Midbrain (tissue), 1 donor: Measurements from ENCODE around the gene FAM13C.
"Not testable (repeated sequence)": the region's sequence is repeated elsewhere in the genome, so short reads cannot be mapped to it uniquely, and the experiment has no call there.

Experiments
- DNase-seq: peaks from one replicate; lab custom pipeline; 2025; lab: John Stamatoyannopoulos, UW

The FAM13C gene

GRCh38 chr10:59276919-59277318, 85.4 kb downstream of the FAM13C start:
- no peak for DNase-seq

GRCh38 chr10:59276133-59276532, 86.2 kb downstream of the FAM13C start:
- no peak for DNase-seq

- no peak for DNase-seq
Measured at GRCh38 chr10:59273445-59273844, 88.9 kb downstream of the FAM13C start.

- no peak for DNase-seq
Measured at GRCh38 chr10:59272061-59272460, 90.3 kb downstream of the FAM13C start.

GRCh38 chr10:59271160-59271559, 91.2 kb downstream of the FAM13C start:
- no peak for DNase-seq

GRCh38 chr10:59270492-59270891, 91.9 kb downstream of the FAM13C start:
- DNase-seq = no peak

GRCh38 chr10:59269651-59270050, 92.7 kb downstream of the FAM13C start:
- no peak for DNase-seq

- DNase-seq = no peak
Measured at GRCh38 chr10:59268460-59268859, 93.9 kb downstream of the FAM13C start.

GRCh38 chr10:59266321-59266720, 96.0 kb downstream of the FAM13C start:
- no peak for DNase-seq

GRCh38 chr10:59265141-59265540, 97.2 kb downstream of the FAM13C start:
- no peak for DNase-seq

GRCh38 chr10:59258890-59259289, 103.5 kb downstream of the FAM13C start:
- no peak for DNase-seq

GRCh38 chr10:59257224-59257623, 105.1 kb downstream of the FAM13C start:
- no peak for DNase-seq

GRCh38 chr10:59255463-59255862, 106.9 kb downstream of the FAM13C start:
- no peak for DNase-seq

- DNase-seq = no peak
Measured at GRCh38 chr10:59252491-59252890, 109.9 kb downstream of the FAM13C start.

- no peak for DNase-seq
Measured at GRCh38 chr10:59245686-59246085, 116.7 kb downstream of the FAM13C start.

- no peak for DNase-seq
Measured at GRCh38 chr10:59244871-59245270, 117.5 kb downstream of the FAM13C start.

GRCh38 chr10:59243611-59244195, 118.6 kb downstream of the FAM13C start:
- DNase-seq = no peak

- DNase-seq = no peak
Measured at GRCh38 chr10:59242991-59243390, 119.4 kb downstream of the FAM13C start.

GRCh38 chr10:59242057-59242456, 120.3 kb downstream of the FAM13C start:
- DNase-seq = no peak

GRCh38 chr10:59240582-59241183, 121.7 kb downstream of the FAM13C start:
- DNase-seq = peak; percentile 50

- not testable (repeated sequence) for DNase-seq
Measured at GRCh38 chr10:59239108-59239507, 123.2 kb downstream of the FAM13C start.

- no peak for DNase-seq
Measured at GRCh38 chr10:59237775-59238174, 124.6 kb downstream of the FAM13C start.

- no peak for DNase-seq
Measured at GRCh38 chr10:59236064-59236697, 126.2 kb downstream of the FAM13C start.
